HCT116 (cell line): ENCODE data around the gene TARS1. TPM values are rescaled to one million over a fixed set of nuclear protein-coding genes. Genes with fewer than 3 reads are reported as not detected.
A peak's percentile ranks its signal among the peaks of the same experiment; 100 is the strongest.

Experiments used
- ATAC-seq: fragments of 200-7000 bp; cut with Tn5 transposase; 2 replicates; pipeline ENCODE4 v1.9.1; 2020; ENCODE audit warnings: mild to moderate bottlenecking, moderate library complexity
- BruUV-seq: library from RNA; stranded (reverse); fragments of 400-500 nt; replicated peaks from 2 replicates; lab custom pipeline; 2021; lab: Mats Ljungman, UMichigan
- CTCF ChIA-PET: fragments of 300-600 bp; sonication (Branson Sonifier 250); formaldehyde crosslinking; loops from one replicate; lab custom pipeline; 2021; ENCODE audit warnings: antibody characterized with exemption; lab: Charles Lee
- POLR2A ChIA-PET: fragments of 300-600, 350-600 bp; sonication (Branson Sonifier 250); formaldehyde crosslinking; loops from one replicate; lab custom pipeline; 2021; ENCODE audit warnings: antibody characterized with exemption; lab: Charles Lee
- RAD21 ChIA-PET, 2 experiments: fragments of 300-600 bp; sonication (Branson Sonifier 250); formaldehyde crosslinking; loops; one replicate each; lab custom pipeline; 2023; ENCODE audit warnings: low total read pairs in 2 of 2; ENCODE audit not compliant: uncharacterized antibody in 2 of 2, unreplicated experiment in 2 of 2, low non-redundant PET in 1 of 2; lab: Charles Lee
- DNase-seq: peaks from one replicate; pipeline ENCODE4 v3.0.0-alpha.2; 2010; ENCODE audit warnings: low read depth, low spot score
- H2AFZ ChIP-seq: fragments of 200-600 bp; shearing (Covaris generic), sonication (generic); 2 replicates; pipeline ENCODE4 v1.6.1; 2017; ENCODE audit warnings: low read depth, mixed run types, mixed read lengths, antibody characterized with exemption, low read length; ENCODE audit not compliant: poor library complexity, severe bottlenecking
- H3K27ac ChIP-seq: 2 replicates; pipeline ENCODE4 v1.5.1; 2012; ENCODE audit warnings: low read depth, low read length
- H3K27me3 ChIP-seq: fragments of 200-600 bp; sonication (generic); 2 replicates; pipeline ENCODE4 v1.6.1; 2016; ENCODE audit warnings: mixed run types, low read length, mixed read lengths; ENCODE audit not compliant: insufficient read depth
- H3K36me3 ChIP-seq, 2 experiments: fragments of 200-500 bp in 1 of 2; fragments of 200-600 bp in 1 of 2; sonication (Bioruptor generic) in 1 of 2; sonication (generic) in 1 of 2; 2 replicates each; pipeline versions ENCODE4 v1.5.1 to v1.6.1; 2014 to 2016; ENCODE audit warnings: low read length in 2 of 2, inconsistent platforms in 1 of 2, mixed read lengths in 1 of 2, mixed run types in 1 of 2; ENCODE audit not compliant: insufficient read depth in 2 of 2, control insufficient read depth in 1 of 2
- H3K4me1 ChIP-seq, 2 experiments: fragments of 200-600 bp in 1 of 2; sonication (generic) in 1 of 2; 2 replicates each; pipeline versions ENCODE4 v1.5.1 to v1.6.1; 2012 to 2017; ENCODE audit warnings: low read length in 2 of 2, inconsistent platforms in 1 of 2, mild to moderate bottlenecking in 1 of 2, mixed read lengths in 1 of 2, mixed run types in 1 of 2, moderate library complexity in 1 of 2; ENCODE audit not compliant: insufficient read depth in 2 of 2, control insufficient read depth in 1 of 2
- H3K4me2 ChIP-seq: fragments of 200-600 bp; sonication (generic); 2 replicates; pipeline ENCODE4 v1.6.1; 2017; ENCODE audit warnings: mixed run types, low read length, mixed read lengths
- H3K4me3 ChIP-seq, 2 experiments: fragments of 200-600 bp in 1 of 2; sonication (generic) in 1 of 2; replicated peaks in 1 of 2; 2 replicates each; pipeline ENCODE4 v1.5.1; 2011 to 2016; ENCODE audit warnings: low read length in 2 of 2, control low read depth in 1 of 2, low read depth in 1 of 2, mild to moderate bottlenecking in 1 of 2, mixed read lengths in 1 of 2, mixed run types in 1 of 2
- H3K79me2 ChIP-seq: fragments of 200-600 bp; sonication (generic); 2 replicates; pipeline ENCODE4 v1.6.1; 2017; ENCODE audit warnings: mild to moderate bottlenecking, mixed run types, low read length, moderate library complexity, mixed read lengths; ENCODE audit not compliant: insufficient read depth
- H3K9ac ChIP-seq: fragments of 200-600 bp; sonication (generic); 2 replicates; pipeline ENCODE4 v1.6.1; 2016; ENCODE audit warnings: low read length, mixed read lengths
- H3K9me2 ChIP-seq: fragments of 200-600 bp; sonication (generic), shearing (Covaris generic); 2 replicates; pipeline ENCODE4 v1.6.1; 2017; ENCODE audit warnings: mixed run types, mild to moderate bottlenecking, moderate library complexity; ENCODE audit not compliant: insufficient read depth
- H3K9me3 ChIP-seq, 2 experiments: fragments of 200-500 bp in 1 of 2; fragments of 200-600 bp in 1 of 2; sonication (Bioruptor generic) in 1 of 2; sonication (generic) in 1 of 2; 2 replicates each; pipeline ENCODE4 v1.6.1; 2014 to 2017; ENCODE audit warnings: low read length in 2 of 2, mixed read lengths in 2 of 2, inconsistent platforms in 1 of 2, low read depth in 1 of 2, mild to moderate bottlenecking in 1 of 2, mixed run types in 1 of 2, moderate library complexity in 1 of 2; ENCODE audit not compliant: control insufficient read depth in 1 of 2, insufficient read depth in 1 of 2
- H4K20me1 ChIP-seq: fragments of 200-600 bp; sonication (generic), shearing (Covaris generic); 2 replicates; pipeline ENCODE4 v1.6.1; 2017; ENCODE audit warnings: mixed run types, mild to moderate bottlenecking, moderate library complexity; ENCODE audit not compliant: insufficient read depth
- CEBPB ChIP-seq: IDR thresholded peaks from 2 replicates; pipeline ENCODE4 v1.6.1; 2012; ENCODE audit warnings: low read depth
- JUND ChIP-seq: IDR thresholded peaks from 2 replicates; pipeline ENCODE4 v1.6.1; 2012
- RAD21 ChIP-seq: IDR thresholded peaks from 2 replicates; pipeline ENCODE4 v1.6.1; 2012; ENCODE audit warnings: low read depth, mild to moderate bottlenecking
- SIN3A ChIP-seq: IDR thresholded peaks from 2 replicates; pipeline ENCODE4 v1.6.1; 2012; ENCODE audit warnings: low read depth
- SRF ChIP-seq: IDR thresholded peaks from 2 replicates; pipeline ENCODE4 v1.6.1; 2012; ENCODE audit warnings: low read depth
- YY1 ChIP-seq: IDR thresholded peaks from 2 replicates; pipeline ENCODE4 v1.6.1; 2011; ENCODE audit warnings: low read length, low read depth, moderate library complexity, mild to moderate bottlenecking; ENCODE audit not compliant: insufficient replicate concordance; ENCODE audit errors: extremely low read depth
- ZFX ChIP-seq: fragments of 450-650 bp; IDR thresholded peaks from 2 replicates; pipeline ENCODE4 v1.6.1; 2017
- intact Hi-C: fragments of 100-400 bp; cut with micrococcal nuclease; formaldehyde crosslinking; loops from 2 replicates; pipeline ENCODE4 v1.10.0; 2022
- total RNA-seq: library from RNA; stranded (reverse); gene quantifications from one replicate; pipeline ENCODE4 v1.2.1, GENCODE V29; 2021; ENCODE audit not compliant: unreplicated experiment

TARS1 gene
- total RNA-seq, 1 experiment from 2014 or later, result 291 TPM

DNA sequence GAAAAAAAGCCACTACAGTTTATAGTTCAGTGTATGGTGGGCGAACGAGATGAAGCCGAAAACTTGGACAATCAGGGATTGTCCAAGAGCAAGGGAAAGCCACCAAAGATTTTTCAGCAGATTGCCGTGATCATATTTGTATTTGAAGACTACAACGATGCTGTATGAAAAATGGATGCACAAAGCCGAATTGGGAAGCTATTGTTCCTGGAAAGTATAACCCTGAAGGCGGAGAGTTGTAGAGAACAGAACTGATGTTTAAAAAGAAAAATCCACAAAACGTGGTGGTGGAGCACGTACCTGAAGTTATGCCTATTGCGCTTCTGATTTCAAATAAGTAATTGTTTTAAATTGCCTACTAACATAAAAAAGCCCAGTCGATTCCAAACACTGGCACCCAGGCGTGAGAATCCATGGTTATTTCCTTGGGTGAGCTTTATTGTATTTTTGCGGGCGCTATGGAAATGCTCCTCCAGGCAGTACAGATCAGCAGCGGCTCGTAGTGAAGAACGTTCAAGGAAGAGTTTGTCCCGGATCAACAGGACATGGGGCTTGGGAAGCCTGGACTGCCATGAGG, 772 bp upstream of the TARS1 start:
- intact Hi-C loops, result loop anchor here (10.0 kb wide), 2 partner anchors 145 to 1485 kb away; partner anchors contain the start of gene DNAJC21
- H2AFZ ChIP-seq, result peak overlapping the region; percentile 48
- peaks cover 71% of the 10 kb centered on the region for H3K79me2 ChIP-seq
- peak overlapping the region; percentile 88 for H3K4me2 ChIP-seq
- ChIA-PET RAD21 (no interaction called here), POLR2A (interaction anchor here (1.2 kb wide), 1 partner anchor 9 kb away, joined by 6 read pairs; no protein-coding TSS in a partner anchor), CTCF (interaction anchor here (0.7 kb wide), 1 partner anchor 149 kb away, joined by 6 read pairs; no protein-coding TSS in a partner anchor)
- 0 out of 2 replicates have a peak, but pooled peaks cover 6% of the 10 kb centered on the region for H4K20me1 ChIP-seq
- H3K9ac ChIP-seq, result peak overlapping the region; percentile 94
- no peaks in the 10 kb centered on the region for H3K27me3 ChIP-seq
- TF ChIP-seq SIN3A (no peak), YY1 (no peak)
- H3K4me1 ChIP-seq, result peaks cover 13 to 22% of the 10 kb centered on the region in 2 experiments; a peak in 3 of 4 replicates
- BruUV-seq, result TSS peak; percentile 68
- H3K9me2 ChIP-seq, result no peaks in the 10 kb centered on the region
- ATAC-seq (no peak; the same call in 1 of the 2 replicates), DNase-seq (no peak)
- H3K36me3 ChIP-seq, result peaks cover 6 to 12% of the 10 kb centered on the region in 2 experiments; a peak in 3 of 4 replicates
- peak overlapping the region; percentile 92 for H3K27ac ChIP-seq
- H3K9me3 ChIP-seq, result no peaks in the 10 kb centered on the region
- peak overlapping the region; percentile 76 to 97 for H3K4me3 ChIP-seq

GRCh38 chr5:33441241-33442177, 744 bp downstream of the TARS1 start:
- peaks cover 13 to 22% of the 10 kb centered on the region in 2 experiments; a peak in 3 of 4 replicates for H3K4me1 ChIP-seq
- DNase-seq, result peak; percentile 23
- H3K9me3 ChIP-seq, result no peaks in the 10 kb centered on the region
- RAD21 ChIA-PET, result no interaction called here
- TF ChIP-seq SRF (no peak), CEBPB (no peak), YY1 (no peak), JUND (no peak), ZFX (peak; percentile 49), RAD21 (no peak)
- TF ChIP-seq, all 23 proteins: peak for 1
- Histone ChIP-seq H4K20me1 (peaks cover 16% of the 10 kb centered on the region; the same call in 1 of the 2 replicates), H3K27me3 (no peaks in the 10 kb centered on the region), H3K36me3 (peaks cover 20 to 26% of the 10 kb centered on the region in 2 experiments; a peak in 3 of 4 replicates), H3K4me3 (peak overlapping the region; percentile 76 to 97), H3K9me2 (no peaks in the 10 kb centered on the region), H3K27ac (peak overlapping the region; percentile 92), H3K79me2 (peaks cover 86% of the 10 kb centered on the region), H2AFZ (no peak overlapping the region), H3K4me2 (peak overlapping the region; percentile 91), H3K9ac (peak overlapping the region; percentile 79)
- ChIA-PET CTCF (no interaction called here), POLR2A (interaction anchor here (1.2 kb wide), 1 partner anchor 10 kb away, joined by 6 read pairs; no protein-coding TSS in a partner anchor)
- TSS peak; percentile 57 for BruUV-seq
- intact Hi-C loops, result loop anchor here (10.0 kb wide), 2 partner anchors 143 to 1483 kb away; partner anchors contain the start of gene DNAJC21
- ATAC-seq, result no peak
